ENCODE results near the gene ELOVL7. TPM values are rescaled to one million over a fixed set of nuclear protein-coding genes. Genes with fewer than 3 reads are reported as not detected.
A peak's percentile ranks its signal among the peaks of the same experiment; 100 is the strongest.

The ELOVL7 gene
- total RNA-seq, 4 donors from 2014 or later = 1.2 to 7.0 (median 5.3) TPM

DNA sequence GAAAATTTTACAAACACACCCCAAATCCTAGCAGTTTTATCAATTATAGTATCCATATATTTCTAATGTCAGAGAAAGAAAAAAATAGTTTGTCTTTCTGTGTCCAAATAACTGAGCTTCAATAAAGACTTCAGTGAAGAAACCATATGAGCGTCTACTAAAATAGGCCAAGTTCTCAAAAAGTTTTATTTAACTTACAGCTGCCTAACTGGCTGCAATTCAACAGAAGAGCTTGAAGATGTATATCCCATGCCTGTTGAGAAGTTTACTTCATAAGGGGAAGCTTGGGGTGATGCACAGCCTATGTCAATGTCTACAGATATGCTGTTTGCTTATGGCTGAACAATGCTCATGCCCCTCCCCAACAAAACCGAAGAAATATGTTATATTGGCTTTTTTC is 43.7 kb upstream of the ELOVL7 start:
- peaks cover 3 to 12% (median 7%) of the 10 kb centered on the region in 4 donors for H3K36me3 ChIP-seq
- intact Hi-C loops (cut with DNase I) = no loop called here
- DNase-seq (ENCODE audit: extremely low spot score) = no peak

GRCh38 chr5:60887096-60887495 is 43.0 kb upstream of the ELOVL7 start:
- H3K27me3 ChIP-seq = no peaks in the 10 kb centered on the region
- TF ChIP-seq CTCF (IDR thresholded peaks at IDR 0.05) (no peak), EP300 (IDR thresholded peaks at IDR 0.05) (no peak), POLR2A (IDR thresholded peaks at IDR 0.05; ENCODE audit: low read depth) (no peak), POLR2AphosphoS5 (IDR thresholded peaks at IDR 0.05) (no peak)
- no peak for DNase-seq (ENCODE audit: extremely low spot score)
- H3K27ac ChIP-seq (replicated peaks in 1 of 4) = no peak overlapping the region
- H3K4me3 ChIP-seq = no peak overlapping the region
- H3K4me1 ChIP-seq = no peaks in the 10 kb centered on the region
- H3K36me3 ChIP-seq = peaks cover 0 to 15% (median 6%) of the 10 kb centered on the region in 4 donors
- intact Hi-C loops (cut with DNase I) = no loop called here
- no peaks in the 10 kb centered on the region for H3K9me3 ChIP-seq
- WGBS = 95% methylated on average over 1 of the region's 1 CpG

More for the DNA sequence above, 43.7 kb upstream of the ELOVL7 start:
- no peaks in the 10 kb centered on the region for H3K27me3 ChIP-seq
- no peak overlapping the region for H3K27ac ChIP-seq (replicated peaks in 1 of 4)
- no peak overlapping the region for H3K4me3 ChIP-seq
- TF ChIP-seq POLR2A (IDR thresholded peaks at IDR 0.05; ENCODE audit: low read depth) (no peak), EP300 (IDR thresholded peaks at IDR 0.05) (no peak), CTCF (IDR thresholded peaks at IDR 0.05) (no peak), POLR2AphosphoS5 (IDR thresholded peaks at IDR 0.05) (no peak)
- 81% methylated on average over 2 of the region's 2 CpGs for WGBS
- no peaks in the 10 kb centered on the region for H3K4me1 ChIP-seq
- no peaks in the 10 kb centered on the region for H3K9me3 ChIP-seq

- H3K4me3 ChIP-seq = no peak overlapping the region
- intact Hi-C loops (cut with DNase I) = no loop called here
- peaks cover 0 to 23% (median 11%) of the 10 kb centered on the region in 4 donors for H3K36me3 ChIP-seq
- no peaks in the 10 kb centered on the region for H3K4me1 ChIP-seq
- H3K27me3 ChIP-seq = no peaks in the 10 kb centered on the region
- no peak overlapping the region for H3K27ac ChIP-seq (replicated peaks in 1 of 4)
- no peaks in the 10 kb centered on the region for H3K9me3 ChIP-seq
- WGBS = 97% methylated on average over 5 of the region's 5 CpGs
- no peak for DNase-seq (ENCODE audit: extremely low spot score)
- TF ChIP-seq CTCF (IDR thresholded peaks at IDR 0.05) = no peak
- no peak for TF ChIP-seq EP300 (IDR thresholded peaks at IDR 0.05)
- TF ChIP-seq POLR2A (IDR thresholded peaks at IDR 0.05; ENCODE audit: low read depth) = no peak
- no peak for TF ChIP-seq POLR2AphosphoS5 (IDR thresholded peaks at IDR 0.05)
Measured at GRCh38 chr5:60886158-60886557, 42.1 kb upstream of the ELOVL7 start.

DNA sequence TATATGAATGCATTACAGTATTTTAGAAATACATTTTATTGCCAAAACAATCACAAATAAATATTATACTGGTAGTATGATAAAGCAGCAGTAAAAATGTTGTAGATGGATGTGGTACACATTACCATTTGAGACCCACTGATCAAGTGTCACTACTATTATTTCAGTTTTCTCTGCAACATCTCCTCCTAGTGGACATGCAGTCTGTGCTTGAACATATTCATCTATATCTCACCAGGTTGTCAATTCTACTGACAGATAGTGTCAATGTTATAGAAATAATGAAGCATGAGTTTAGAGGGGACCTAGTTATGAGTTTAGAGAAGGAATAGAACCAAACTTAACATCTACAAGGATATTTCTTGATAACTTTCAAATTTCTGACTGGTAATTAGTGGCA is 39.2 kb upstream of the ELOVL7 start:
- Histone ChIP-seq H3K9me3 (no peaks in the 10 kb centered on the region), H3K4me3 (no peak overlapping the region), H3K36me3 (peaks cover 0 to 14% (median 7%) of the 10 kb centered on the region in 4 donors), H3K27ac (replicated peaks in 1 of 4) (no peak overlapping the region), H3K4me1 (no peaks in the 10 kb centered on the region), H3K27me3 (no peaks in the 10 kb centered on the region)
- TF ChIP-seq POLR2AphosphoS5 (IDR thresholded peaks at IDR 0.05) = no peak
- TF ChIP-seq CTCF (IDR thresholded peaks at IDR 0.05) = peak in 1 of 3 experiments; percentile 20
- no peak for DNase-seq (ENCODE audit: extremely low spot score)
- intact Hi-C loops (cut with DNase I) = no loop called here

GRCh38 chr5:60872892-60873291 is 28.8 kb upstream of the ELOVL7 start:
- no peak for DNase-seq (ENCODE audit: extremely low spot score)
- Histone ChIP-seq H3K9me3 (peaks cover 0 to 15% (median 9%) of the 10 kb centered on the region in 4 donors), H3K4me1 (no peaks in the 10 kb centered on the region), H3K27me3 (no peaks in the 10 kb centered on the region), H3K4me3 (no peak overlapping the region), H3K36me3 (peaks cover 0 to 5% (median 0%) of the 10 kb centered on the region in 4 donors), H3K27ac (replicated peaks in 1 of 4) (no peak overlapping the region)
- TF ChIP-seq CTCF (IDR thresholded peaks at IDR 0.05) (no peak), POLR2AphosphoS5 (IDR thresholded peaks at IDR 0.05) (no peak), EP300 (IDR thresholded peaks at IDR 0.05) (no peak)
- intact Hi-C loops (cut with DNase I) = no loop called here

Data from esophagus muscularis mucosa (tissue), 4 donors.